Measurements from ENCODE around the gene TFPI.

The TFPI gene

GRCh38 chr2:187576906-187577305, 22.7 kb upstream of the TFPI start:
- Histone ChIP-seq H3K27ac (ENCODE audit: low read length) (no peak overlapping the region), H3K4me2 (ENCODE audit: insufficient read depth, low read length) (no peak overlapping the region), H3K27me3 (ENCODE audit: insufficient read depth, low read length, poor library complexity) (no peaks in the 10 kb centered on the region), H2AFZ (ENCODE audit: low read depth, low read length) (no peak overlapping the region), H3K4me1 (ENCODE audit: insufficient read depth, low read length) (peaks cover 12% of the 10 kb centered on the region), H3K79me2 (ENCODE audit: insufficient read depth, low read length) (no peaks in the 10 kb centered on the region), H3K9me3 (ENCODE audit: insufficient read depth, low read length, severe bottlenecking) (no peaks in the 10 kb centered on the region), H3K36me3 (ENCODE audit: insufficient read depth, low read length) (no peaks in the 10 kb centered on the region), H3K9ac (ENCODE audit: low read depth, low read length) (no peak overlapping the region), H4K20me1 (ENCODE audit: insufficient read depth, low read length) (no peaks in the 10 kb centered on the region), H3K4me3 (ENCODE audit: low read depth in 1 of 2, low read length in 2 of 2) (no peak overlapping the region)
- DNase-seq (no peak), ATAC-seq (ENCODE audit: insufficient read depth, low read depth) (no peak)
- TF ChIP-seq EZH2 (IDR thresholded peaks at IDR 0.05; ENCODE audit: borderline replicate concordance, low read depth, low read length, severe bottlenecking): no peak
- TF ChIP-seq CTCF (IDR thresholded peaks at IDR 0.05; ENCODE audit: borderline replicate concordance, extremely low read depth, low read length, poor library complexity, severe bottlenecking): no peak

GRCh38 chr2:187575751-187576067, 21.5 kb upstream of the TFPI start:
- H3K4me3 ChIP-seq (ENCODE audit: low read depth in 1 of 2, low read length in 2 of 2): no peak overlapping the region
- TF ChIP-seq EZH2 (IDR thresholded peaks at IDR 0.05; ENCODE audit: borderline replicate concordance, low read depth, low read length, severe bottlenecking) (no peak), CTCF (IDR thresholded peaks at IDR 0.05; ENCODE audit: borderline replicate concordance, extremely low read depth, low read length, poor library complexity, severe bottlenecking) (no peak)
- no peaks in the 10 kb centered on the region for H4K20me1 ChIP-seq (ENCODE audit: insufficient read depth, low read length)
- no peaks in the 10 kb centered on the region for H3K79me2 ChIP-seq (ENCODE audit: insufficient read depth, low read length)
- H3K9ac ChIP-seq (ENCODE audit: low read depth, low read length): no peak overlapping the region
- no peaks in the 10 kb centered on the region for H3K36me3 ChIP-seq (ENCODE audit: insufficient read depth, low read length)
- H3K4me1 ChIP-seq (ENCODE audit: insufficient read depth, low read length): peaks cover 2% of the 10 kb centered on the region; the same call in 1 of the 2 replicates
- H3K4me2 ChIP-seq (ENCODE audit: insufficient read depth, low read length): no peak overlapping the region
- no peak overlapping the region for H2AFZ ChIP-seq (ENCODE audit: low read depth, low read length)
- no peaks in the 10 kb centered on the region for H3K27me3 ChIP-seq (ENCODE audit: insufficient read depth, low read length, poor library complexity)
- no peaks in the 10 kb centered on the region for H3K9me3 ChIP-seq (ENCODE audit: insufficient read depth, low read length, severe bottlenecking)
- H3K27ac ChIP-seq (ENCODE audit: low read length): no peak overlapping the region
- DNase-seq (no peak), ATAC-seq (ENCODE audit: insufficient read depth, low read depth) (no peak)

GRCh38 chr2:187574969-187575750, 20.9 kb upstream of the TFPI start:
- Histone ChIP-seq H3K36me3 (ENCODE audit: insufficient read depth, low read length) (no peaks in the 10 kb centered on the region), H3K9ac (ENCODE audit: low read depth, low read length) (no peak overlapping the region), H3K27ac (ENCODE audit: low read length) (no peak overlapping the region), H3K79me2 (ENCODE audit: insufficient read depth, low read length) (no peaks in the 10 kb centered on the region), H3K4me1 (ENCODE audit: insufficient read depth, low read length) (no peaks in the 10 kb centered on the region), H3K4me3 (ENCODE audit: low read depth in 1 of 2, low read length in 2 of 2) (no peak overlapping the region), H3K27me3 (ENCODE audit: insufficient read depth, low read length, poor library complexity) (no peaks in the 10 kb centered on the region), H3K4me2 (ENCODE audit: insufficient read depth, low read length) (no peak overlapping the region), H3K9me3 (ENCODE audit: insufficient read depth, low read length, severe bottlenecking) (no peaks in the 10 kb centered on the region), H2AFZ (ENCODE audit: low read depth, low read length) (no peak overlapping the region), H4K20me1 (ENCODE audit: insufficient read depth, low read length) (no peaks in the 10 kb centered on the region)
- TF ChIP-seq CTCF (IDR thresholded peaks at IDR 0.05; ENCODE audit: borderline replicate concordance, extremely low read depth, low read length, poor library complexity, severe bottlenecking): no peak
- no peak for TF ChIP-seq EZH2 (IDR thresholded peaks at IDR 0.05; ENCODE audit: borderline replicate concordance, low read depth, low read length, severe bottlenecking)
- ATAC-seq (ENCODE audit: insufficient read depth, low read depth): no peak
- no peak for DNase-seq

All from DND-41 (cell line).